Upper lobe of left lung (tissue), 6 donors: ENCODE data around the gene STARD7. TPM values are rescaled to one million over a fixed set of nuclear protein-coding genes. Genes with fewer than 3 reads are reported as not detected.
A peak's percentile ranks its signal among the peaks of the same experiment; 100 is the strongest.

ENCODE experiments used
- ATAC-seq, 2 donors: fragments of 200-7000 bp; cut with Tn5 transposase; one replicate each; pipeline ENCODE4 v1.9.1; 2022; ENCODE audit warnings: mild to moderate bottlenecking in 2 of 2, moderate library complexity in 2 of 2; ENCODE audit not compliant: low FRiP score in 2 of 2
- DNase-seq, 2 donors: peaks; one replicate each; pipeline ENCODE4 v3.0.0-alpha.2; 2019 to 2020
- H3K27ac ChIP-seq, 4 donors: fragments of 200-600 bp; sonication (generic); one replicate each; pipeline ENCODE4 v1.5.1; 2016 to 2019
- H3K27me3 ChIP-seq, 4 donors: fragments of 200-600 bp; sonication (generic); one replicate each; pipeline ENCODE4 v1.5.1; 2017 to 2019
- H3K36me3 ChIP-seq, 4 donors: fragments of 200-600 bp; sonication (generic); one replicate each; pipeline ENCODE4 v1.5.1; 2016 to 2019
- H3K4me1 ChIP-seq, 4 donors: fragments of 200-600 bp; sonication (generic); one replicate each; pipeline ENCODE4 v1.5.1; 2018 to 2019
- H3K4me3 ChIP-seq, 4 donors: fragments of 200-600 bp; sonication (generic); one replicate each; pipeline ENCODE4 v1.5.1; 2017 to 2019; ENCODE audit warnings: mild to moderate bottlenecking in 2 of 4, moderate library complexity in 1 of 4
- H3K9me3 ChIP-seq, 4 donors: fragments of 200-600 bp; sonication (generic); one replicate each; pipeline ENCODE4 v1.5.1; 2018 to 2019
- EP300 ChIP-seq, 4 donors: sonication (generic); formaldehyde crosslinking; IDR thresholded peaks; one replicate each; pipeline ENCODE4 v1.5.1; 2017; ENCODE audit warnings: antibody characterized with exemption in 4 of 4, control low read depth in 2 of 4
- POLR2A ChIP-seq, 4 donors: fragments of 450-650 bp; IDR thresholded peaks; one replicate each; pipeline ENCODE4 v1.5.1; 2016 to 2017; ENCODE audit warnings: antibody characterized with exemption in 4 of 4, mild to moderate bottlenecking in 2 of 4
- POLR2AphosphoS5 ChIP-seq, 2 donors: sonication (generic); formaldehyde crosslinking; IDR thresholded peaks; one replicate each; pipeline ENCODE4 v1.5.1; 2017; ENCODE audit warnings: antibody characterized with exemption in 2 of 2
- WGBS, 2 donors: methylation state at CpG; one replicate each; pipeline ENCODE4 v1.1.5; 2017 to 2018; 5-methylcytosine and 5-hydroxymethylcytosine counted together
- total RNA-seq, 6 donors: library from RNA; depleted of rRNA in 4 of 6; stranded (reverse); fragments of >200 nt in 4 of 6; gene quantifications; one replicate each; pipeline versions ENCODE4 v1.1.0 to v1.2.1, GENCODE V29; 2016 to 2021
- TF ChIP-seq, protein P1 (sequence below), 6 experiments: fragments of 450-650 bp in 4 of 6; fragments of 200-600 bp in 2 of 6; sonication (generic) in 2 of 6; IDR thresholded peaks; one replicate each; pipeline ENCODE4 v1.5.1; 2016 to 2019; ENCODE audit warnings: antibody characterized with exemption in 6 of 6
- donor health status: DM: no; HTN: no; CAD: no; lungs with moderate emphysema.
- donor health status: DM: no; HTN: yes; CAD: no; lungs with severe emphysema.

STARD7 gene
- total RNA-seq, 6 donors from 2014 or later = 76.4 to 226 (median 166) TPM

DNA sequence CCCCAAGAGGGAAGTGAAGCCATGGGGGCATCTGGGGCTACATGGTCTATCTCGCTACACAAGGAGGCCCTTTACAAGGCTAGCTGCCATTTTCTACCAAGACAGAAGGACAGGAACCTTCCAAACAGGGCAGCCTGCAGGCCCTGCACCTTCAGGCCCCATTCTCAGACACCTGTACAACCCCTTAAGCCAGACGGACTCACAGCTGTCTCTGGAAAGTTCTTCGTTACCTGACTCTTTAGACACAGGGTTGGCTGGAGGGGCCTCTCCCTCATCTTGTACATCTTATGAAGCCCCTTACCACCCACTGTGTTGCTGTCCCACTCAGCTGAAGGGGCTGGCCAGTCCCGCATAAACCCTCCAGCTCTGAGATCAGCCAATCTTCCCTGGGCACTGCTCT is 40.0 kb upstream of the STARD7 start:
- Histone ChIP-seq H3K9me3 (no peaks in the 10 kb centered on the region), H3K4me1 (peaks cover 9 to 33% (median 14%) of the 10 kb centered on the region in 4 donors), H3K27ac (no peak overlapping the region), H3K4me3 (no peak overlapping the region), H3K36me3 (peaks cover 12 to 26% (median 20%) of the 10 kb centered on the region in 4 donors), H3K27me3 (no peaks in the 10 kb centered on the region)
- ATAC-seq (no peak), DNase-seq (no peak)
- WGBS, 2 donors = 94 to 99% methylated on average over 4 of the region's 4 CpGs
- TF ChIP-seq POLR2A (IDR thresholded peaks at IDR 0.05) (no peak), POLR2AphosphoS5 (IDR thresholded peaks at IDR 0.05) (no peak), EP300 (IDR thresholded peaks at IDR 0.05) (no peak)
- TF ChIP-seq, protein P1, sequence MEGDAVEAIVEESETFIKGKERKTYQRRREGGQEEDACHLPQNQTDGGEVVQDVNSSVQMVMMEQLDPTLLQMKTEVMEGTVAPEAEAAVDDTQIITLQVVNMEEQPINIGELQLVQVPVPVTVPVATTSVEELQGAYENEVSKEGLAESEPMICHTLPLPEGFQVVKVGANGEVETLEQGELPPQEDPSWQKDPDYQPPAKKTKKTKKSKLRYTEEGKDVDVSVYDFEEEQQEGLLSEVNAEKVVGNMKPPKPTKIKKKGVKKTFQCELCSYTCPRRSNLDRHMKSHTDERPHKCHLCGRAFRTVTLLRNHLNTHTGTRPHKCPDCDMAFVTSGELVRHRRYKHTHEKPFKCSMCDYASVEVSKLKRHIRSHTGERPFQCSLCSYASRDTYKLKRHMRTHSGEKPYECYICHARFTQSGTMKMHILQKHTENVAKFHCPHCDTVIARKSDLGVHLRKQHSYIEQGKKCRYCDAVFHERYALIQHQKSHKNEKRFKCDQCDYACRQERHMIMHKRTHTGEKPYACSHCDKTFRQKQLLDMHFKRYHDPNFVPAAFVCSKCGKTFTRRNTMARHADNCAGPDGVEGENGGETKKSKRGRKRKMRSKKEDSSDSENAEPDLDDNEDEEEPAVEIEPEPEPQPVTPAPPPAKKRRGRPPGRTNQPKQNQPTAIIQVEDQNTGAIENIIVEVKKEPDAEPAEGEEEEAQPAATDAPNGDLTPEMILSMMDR (IDR thresholded peaks at IDR 0.05) = no peak

GRCh38 chr2:96247896-96248295 is 39.3 kb upstream of the STARD7 start:
- Histone ChIP-seq H3K27me3 (no peaks in the 10 kb centered on the region), H3K27ac (peak overlapping the region in 1 of 4 donors; percentile 24), H3K36me3 (peaks cover 6 to 19% (median 13%) of the 10 kb centered on the region in 4 donors), H3K9me3 (no peaks in the 10 kb centered on the region), H3K4me1 (peaks cover 9 to 36% (median 14%) of the 10 kb centered on the region in 4 donors), H3K4me3 (no peak overlapping the region)
- ATAC-seq (no peak), DNase-seq (no peak)
- TF ChIP-seq, protein P1 (IDR thresholded peaks at IDR 0.05) = no peak
- TF ChIP-seq POLR2A (IDR thresholded peaks at IDR 0.05) (no peak), EP300 (IDR thresholded peaks at IDR 0.05) (no peak), POLR2AphosphoS5 (IDR thresholded peaks at IDR 0.05) (no peak)
- 80 to 81% methylated on average over 5 of the region's 5 CpGs for WGBS, 2 donors

DNA sequence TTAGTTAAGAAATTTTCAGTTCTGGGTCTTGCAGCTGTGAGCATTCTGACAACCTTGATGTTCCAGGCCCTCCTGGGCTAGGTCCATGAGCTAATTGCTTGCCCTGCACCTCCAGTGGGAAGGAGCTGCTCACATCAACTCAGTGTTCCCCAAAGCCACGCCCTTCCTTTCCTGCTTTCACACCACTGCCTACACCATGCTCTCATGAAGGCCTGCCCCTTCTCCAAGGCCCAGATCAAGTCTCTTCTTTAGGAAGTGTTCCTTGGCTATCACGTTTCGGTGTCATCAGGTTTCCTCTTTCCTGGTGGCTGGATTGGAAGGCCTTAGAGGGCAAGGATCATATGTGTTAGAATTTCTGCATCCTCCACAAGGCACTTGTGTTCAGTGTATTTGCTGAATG is 38.4 kb upstream of the STARD7 start:
- Histone ChIP-seq H3K4me3 (no peak overlapping the region), H3K4me1 (peaks cover 14 to 42% (median 16%) of the 10 kb centered on the region in 4 donors), H3K9me3 (no peaks in the 10 kb centered on the region), H3K27ac (peak overlapping the region in 3 of 4 donors; percentile 59 to 77 (median 70)), H3K36me3 (peaks cover 0 to 11% (median 5%) of the 10 kb centered on the region in 4 donors), H3K27me3 (no peaks in the 10 kb centered on the region)
- DNase-seq = peak in 1 of 2 donors; percentile 59
- ATAC-seq = peak in 1 of 2 donors; percentile 30
- TF ChIP-seq POLR2AphosphoS5 (IDR thresholded peaks at IDR 0.05) (no peak), POLR2A (IDR thresholded peaks at IDR 0.05) (no peak), EP300 (IDR thresholded peaks at IDR 0.05) (no peak)
- TF ChIP-seq, protein P1 (IDR thresholded peaks at IDR 0.05) = no peak
- WGBS, 2 donors = 63 to 70% methylated on average over 3 of the region's 3 CpGs

- Histone ChIP-seq H3K4me1 (peaks cover 22 to 44% (median 25%) of the 10 kb centered on the region in 4 donors), H3K27ac (peak overlapping the region; percentile 59 to 77 (median 64)), H3K27me3 (no peaks in the 10 kb centered on the region), H3K36me3 (peaks cover 0 to 5% (median 2%) of the 10 kb centered on the region in 4 donors), H3K4me3 (no peak overlapping the region), H3K9me3 (no peaks in the 10 kb centered on the region)
- 66 to 77% methylated on average over 8 of the region's 8 CpGs for WGBS, 2 donors
- DNase-seq (peak in 1 of 2 donors; percentile 76), ATAC-seq (peak in 1 of 2 donors; percentile 74)
- TF ChIP-seq POLR2A (IDR thresholded peaks at IDR 0.05) (no peak), POLR2AphosphoS5 (IDR thresholded peaks at IDR 0.05) (no peak), EP300 (IDR thresholded peaks at IDR 0.05) (no peak)
- TF ChIP-seq, protein P1 (IDR thresholded peaks at IDR 0.05) = no peak
These were observed 37.2 kb upstream of the STARD7 start for GRCh38 chr2:96245609-96246390.
